ENCODE measurements around the gene ADGRF4.

ADGRF4 gene

GRCh38 chr6:47690791-47691190, 7.6 kb upstream of the ADGRF4 start:
- no peak for DNase-seq (ENCODE audit: low read depth, low spot score)
- Histone ChIP-seq H3K9me3 (ENCODE audit: low read depth, low read length) (no peaks in the 10 kb centered on the region), H3K36me3 (ENCODE audit: insufficient read depth, low read length) (no peaks in the 10 kb centered on the region), H3K27ac (no peak overlapping the region), H3K4me3 (no peak overlapping the region), H3K9ac (ENCODE audit: insufficient read length) (no peak overlapping the region)
- TF ChIP-seq EZH2 (IDR thresholded peaks at IDR 0.05) (no peak), POLR2AphosphoS5 (IDR thresholded peaks at IDR 0.05; ENCODE audit: borderline replicate concordance, low read depth, low read length) (no peak), FOXP2 (optimal IDR thresholded peaks at IDR 0.05; ENCODE audit: control extremely low read depth, extremely low read length, insufficient read depth) (no peak)

- Histone ChIP-seq H3K9ac (ENCODE audit: insufficient read length) (no peak overlapping the region), H3K27ac (no peak overlapping the region), H3K36me3 (ENCODE audit: insufficient read depth, low read length) (no peaks in the 10 kb centered on the region), H3K9me3 (ENCODE audit: low read depth, low read length) (no peaks in the 10 kb centered on the region), H3K4me3 (no peak overlapping the region)
- DNase-seq (ENCODE audit: low read depth, low spot score), result no peak
- no peak for TF ChIP-seq POLR2AphosphoS5 (IDR thresholded peaks at IDR 0.05; ENCODE audit: borderline replicate concordance, low read depth, low read length)
- no peak for TF ChIP-seq FOXP2 (optimal IDR thresholded peaks at IDR 0.05; ENCODE audit: control extremely low read depth, extremely low read length, insufficient read depth)
Observed at GRCh38 chr6:47697925-47698324, 455 bp upstream of the ADGRF4 start.

- no peaks in the 10 kb centered on the region for H3K36me3 ChIP-seq (ENCODE audit: insufficient read depth, low read length)
- H3K4me3 ChIP-seq, result no peak overlapping the region
- H3K27ac ChIP-seq, result no peak overlapping the region
- DNase-seq (ENCODE audit: low read depth, low spot score), result no peak
- TF ChIP-seq EZH2 (IDR thresholded peaks at IDR 0.05) (no peak), FOXP2 (optimal IDR thresholded peaks at IDR 0.05; ENCODE audit: control extremely low read depth, extremely low read length, insufficient read depth) (no peak), POLR2AphosphoS5 (IDR thresholded peaks at IDR 0.05; ENCODE audit: borderline replicate concordance, low read depth, low read length) (no peak)
- no peaks in the 10 kb centered on the region for H3K9me3 ChIP-seq (ENCODE audit: low read depth, low read length)
- no peak overlapping the region for H3K9ac ChIP-seq (ENCODE audit: insufficient read length)
Observed at GRCh38 chr6:47700053-47700452, 1.7 kb downstream of the ADGRF4 start.

- no peak for DNase-seq (ENCODE audit: low read depth, low spot score)
- no peak for TF ChIP-seq EZH2 (IDR thresholded peaks at IDR 0.05)
- no peaks in the 10 kb centered on the region for H3K36me3 ChIP-seq (ENCODE audit: insufficient read depth, low read length)
- no peak overlapping the region for H3K4me3 ChIP-seq
- no peaks in the 10 kb centered on the region for H3K9me3 ChIP-seq (ENCODE audit: low read depth, low read length)
- H3K27ac ChIP-seq, result no peak overlapping the region
- no peak overlapping the region for H3K9ac ChIP-seq (ENCODE audit: insufficient read length)
Observed at GRCh38 chr6:47700596-47700995, 2.2 kb downstream of the ADGRF4 start.

GRCh38 chr6:47701363-47701762, 3.0 kb downstream of the ADGRF4 start:
- TF ChIP-seq POLR2AphosphoS5 (IDR thresholded peaks at IDR 0.05; ENCODE audit: borderline replicate concordance, low read depth, low read length) (no peak), EZH2 (IDR thresholded peaks at IDR 0.05) (no peak), FOXP2 (optimal IDR thresholded peaks at IDR 0.05; ENCODE audit: control extremely low read depth, extremely low read length, insufficient read depth) (no peak)
- H3K27ac ChIP-seq, result no peak overlapping the region
- no peaks in the 10 kb centered on the region for H3K9me3 ChIP-seq (ENCODE audit: low read depth, low read length)
- DNase-seq (ENCODE audit: low read depth, low spot score), result no peak
- H3K4me3 ChIP-seq, result no peak overlapping the region
- H3K9ac ChIP-seq (ENCODE audit: insufficient read length), result no peak overlapping the region
- H3K36me3 ChIP-seq (ENCODE audit: insufficient read depth, low read length), result no peaks in the 10 kb centered on the region

GRCh38 chr6:47709160-47709559, 10.8 kb downstream of the ADGRF4 start:
- H3K9me3 ChIP-seq (ENCODE audit: low read depth, low read length), result no peaks in the 10 kb centered on the region

GRCh38 chr6:47710295-47710694, 11.9 kb downstream of the ADGRF4 start:
- no peaks in the 10 kb centered on the region for H3K36me3 ChIP-seq (ENCODE audit: insufficient read depth, low read length)
- TF ChIP-seq POLR2AphosphoS5 (IDR thresholded peaks at IDR 0.05; ENCODE audit: borderline replicate concordance, low read depth, low read length) (no peak), EZH2 (IDR thresholded peaks at IDR 0.05) (no peak), FOXP2 (optimal IDR thresholded peaks at IDR 0.05; ENCODE audit: control extremely low read depth, extremely low read length, insufficient read depth) (no peak)
- DNase-seq (ENCODE audit: low read depth, low spot score), result no peak
- H3K27ac ChIP-seq, result no peak overlapping the region
- no peak overlapping the region for H3K4me3 ChIP-seq
- no peaks in the 10 kb centered on the region for H3K9me3 ChIP-seq (ENCODE audit: low read depth, low read length)
- no peak overlapping the region for H3K9ac ChIP-seq (ENCODE audit: insufficient read length)

More at GRCh38 chr6:47709160-47709559, 10.8 kb downstream of the ADGRF4 start:
- Histone ChIP-seq H3K4me3 (no peak overlapping the region), H3K27ac (no peak overlapping the region), H3K36me3 (ENCODE audit: insufficient read depth, low read length) (no peaks in the 10 kb centered on the region), H3K9ac (ENCODE audit: insufficient read length) (no peak overlapping the region)
- no peak for DNase-seq (ENCODE audit: low read depth, low spot score)
- TF ChIP-seq POLR2AphosphoS5 (IDR thresholded peaks at IDR 0.05; ENCODE audit: borderline replicate concordance, low read depth, low read length) (no peak), FOXP2 (optimal IDR thresholded peaks at IDR 0.05; ENCODE audit: control extremely low read depth, extremely low read length, insufficient read depth) (no peak), EZH2 (IDR thresholded peaks at IDR 0.05) (no peak)

GRCh38 chr6:47713200-47713599, 14.8 kb downstream of the ADGRF4 start:
- Histone ChIP-seq H3K9me3 (ENCODE audit: low read depth, low read length) (no peaks in the 10 kb centered on the region), H3K36me3 (ENCODE audit: insufficient read depth, low read length) (no peaks in the 10 kb centered on the region), H3K27ac (no peak overlapping the region), H3K9ac (ENCODE audit: insufficient read length) (no peak overlapping the region), H3K4me3 (no peak overlapping the region)
- TF ChIP-seq FOXP2 (optimal IDR thresholded peaks at IDR 0.05; ENCODE audit: control extremely low read depth, extremely low read length, insufficient read depth) (no peak), POLR2AphosphoS5 (IDR thresholded peaks at IDR 0.05; ENCODE audit: borderline replicate concordance, low read depth, low read length) (no peak)
- no peak for DNase-seq (ENCODE audit: low read depth, low spot score)

GRCh38 chr6:47714802-47715201, 16.4 kb downstream of the ADGRF4 start:
- Histone ChIP-seq H3K9me3 (ENCODE audit: low read depth, low read length) (no peaks in the 10 kb centered on the region), H3K36me3 (ENCODE audit: insufficient read depth, low read length) (no peaks in the 10 kb centered on the region), H3K9ac (ENCODE audit: insufficient read length) (no peak overlapping the region), H3K4me3 (no peak overlapping the region), H3K27ac (no peak overlapping the region)
- no peak for DNase-seq (ENCODE audit: low read depth, low spot score)
- TF ChIP-seq FOXP2 (optimal IDR thresholded peaks at IDR 0.05; ENCODE audit: control extremely low read depth, extremely low read length, insufficient read depth), result no peak
